ENCODE measurements around the gene KCNK10. TPM values are rescaled to one million over a fixed set of nuclear protein-coding genes. Genes with fewer than 3 reads are reported as not detected.

Gene KCNK10
- total and polyA plus RNA-seq, 7 donors, result under 0.01 TPM; not detected in 6

DNA sequence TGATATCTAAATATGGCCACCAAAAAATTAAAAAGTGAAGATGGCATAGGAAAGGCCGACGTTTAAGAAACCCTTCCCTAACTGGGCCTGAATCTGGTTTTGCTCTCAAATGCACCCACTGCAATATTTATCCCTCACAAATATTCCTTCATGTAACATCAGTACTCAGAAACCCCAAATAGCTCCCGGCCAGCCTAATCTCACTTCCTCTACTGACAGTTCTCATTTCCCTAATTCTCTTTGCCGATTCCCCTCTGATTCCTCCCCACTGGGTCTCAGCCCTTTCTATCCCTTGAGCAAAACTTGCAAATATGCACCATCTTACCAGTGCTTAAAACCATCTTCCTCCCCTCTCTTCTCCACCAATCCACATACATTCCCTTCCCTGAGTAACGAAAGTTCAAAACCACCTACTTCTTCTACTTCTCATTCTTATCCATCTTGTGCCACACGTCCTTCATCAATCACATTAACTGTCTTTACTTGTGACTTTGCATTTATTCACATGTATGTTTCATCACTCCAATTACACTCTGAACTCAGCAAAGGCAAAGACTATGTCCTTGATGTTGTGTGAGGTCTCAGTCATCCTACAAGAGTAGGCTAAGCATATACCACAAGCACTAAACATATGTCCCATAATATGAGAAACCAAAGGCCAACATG is 23.1 kb downstream of the KCNK10 start:
- intact Hi-C loops (cut with DNase I), result no loop called here
- ATAC-seq (no peak), DNase-seq (no peak)
- Histone ChIP-seq H3K36me3 (ENCODE audit: insufficient read depth in 1 of 2, low read depth in 1 of 2) (no peaks in the 10 kb centered on the region), H3K9me3 (no peaks in the 10 kb centered on the region), H3K4me1 (no peaks in the 10 kb centered on the region), H3K4me3 (no peak overlapping the region), H3K27me3 (ENCODE audit: insufficient read depth in 3 of 3, low read length in 2 of 3) (no peaks in the 10 kb centered on the region), H3K27ac (no peak overlapping the region)
- TF ChIP-seq, protein P1, sequence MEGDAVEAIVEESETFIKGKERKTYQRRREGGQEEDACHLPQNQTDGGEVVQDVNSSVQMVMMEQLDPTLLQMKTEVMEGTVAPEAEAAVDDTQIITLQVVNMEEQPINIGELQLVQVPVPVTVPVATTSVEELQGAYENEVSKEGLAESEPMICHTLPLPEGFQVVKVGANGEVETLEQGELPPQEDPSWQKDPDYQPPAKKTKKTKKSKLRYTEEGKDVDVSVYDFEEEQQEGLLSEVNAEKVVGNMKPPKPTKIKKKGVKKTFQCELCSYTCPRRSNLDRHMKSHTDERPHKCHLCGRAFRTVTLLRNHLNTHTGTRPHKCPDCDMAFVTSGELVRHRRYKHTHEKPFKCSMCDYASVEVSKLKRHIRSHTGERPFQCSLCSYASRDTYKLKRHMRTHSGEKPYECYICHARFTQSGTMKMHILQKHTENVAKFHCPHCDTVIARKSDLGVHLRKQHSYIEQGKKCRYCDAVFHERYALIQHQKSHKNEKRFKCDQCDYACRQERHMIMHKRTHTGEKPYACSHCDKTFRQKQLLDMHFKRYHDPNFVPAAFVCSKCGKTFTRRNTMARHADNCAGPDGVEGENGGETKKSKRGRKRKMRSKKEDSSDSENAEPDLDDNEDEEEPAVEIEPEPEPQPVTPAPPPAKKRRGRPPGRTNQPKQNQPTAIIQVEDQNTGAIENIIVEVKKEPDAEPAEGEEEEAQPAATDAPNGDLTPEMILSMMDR (IDR thresholded peaks at IDR 0.05), result no peak
- 66 to 75% (median 73%) methylated on average over 6 of the region's 6 CpGs for WGBS, 3 donors

DNA sequence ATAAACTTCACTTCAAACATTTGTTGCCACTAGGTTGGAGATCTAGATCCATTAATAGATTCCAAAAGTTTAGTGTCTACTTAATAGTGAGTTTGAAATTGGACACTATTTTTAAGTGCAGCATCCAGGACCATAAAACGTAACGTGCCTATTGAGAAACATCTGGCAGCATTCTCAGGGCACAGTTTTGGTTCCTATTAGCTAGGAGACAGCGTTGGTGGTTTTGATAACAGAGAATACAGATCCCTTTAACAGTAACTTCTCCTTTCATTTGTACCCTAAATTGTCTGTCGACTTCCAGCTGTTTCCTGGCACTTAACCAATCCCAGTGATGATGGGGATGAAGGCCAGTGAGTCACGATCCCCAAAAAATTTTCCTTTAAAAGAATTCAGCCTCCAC is 25.8 kb downstream of the KCNK10 start:
- ATAC-seq, result no peak
- DNase-seq, result no peak
- 20 to 32% (median 24%) methylated on average over 5 of the region's 5 CpGs for WGBS, 3 donors
- H3K27ac ChIP-seq, result no peak overlapping the region
- no peaks in the 10 kb centered on the region for H3K36me3 ChIP-seq (ENCODE audit: insufficient read depth in 1 of 2, low read depth in 1 of 2)
- TF ChIP-seq, protein P1 (IDR thresholded peaks at IDR 0.05), result no peak
- no peaks in the 10 kb centered on the region for H3K27me3 ChIP-seq (ENCODE audit: insufficient read depth in 3 of 3, low read length in 2 of 3)
- no peaks in the 10 kb centered on the region for H3K4me1 ChIP-seq
- no peaks in the 10 kb centered on the region for H3K9me3 ChIP-seq
- no peak overlapping the region for H3K4me3 ChIP-seq
- intact Hi-C loops (cut with DNase I), result no loop called here

DNA sequence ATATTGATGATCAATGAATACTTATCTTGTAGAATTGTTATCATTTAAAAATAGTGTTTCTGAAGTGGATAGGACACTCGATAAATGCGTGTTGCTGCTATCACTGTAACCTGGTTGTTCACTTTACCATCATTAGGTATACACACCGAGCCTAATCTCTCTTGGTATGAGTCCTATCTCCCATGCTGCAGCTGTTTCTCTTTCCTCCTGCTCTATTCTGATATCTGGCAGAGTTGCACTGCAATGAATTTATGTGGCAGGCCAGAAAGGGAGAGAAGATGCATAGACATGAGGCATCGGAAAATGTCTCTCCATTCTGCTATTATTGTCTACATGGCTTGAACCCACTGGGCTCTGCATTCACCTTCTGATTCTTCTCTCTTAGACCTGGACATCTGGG is 26.7 kb downstream of the KCNK10 start:
- no peak overlapping the region for H3K4me3 ChIP-seq

DNA sequence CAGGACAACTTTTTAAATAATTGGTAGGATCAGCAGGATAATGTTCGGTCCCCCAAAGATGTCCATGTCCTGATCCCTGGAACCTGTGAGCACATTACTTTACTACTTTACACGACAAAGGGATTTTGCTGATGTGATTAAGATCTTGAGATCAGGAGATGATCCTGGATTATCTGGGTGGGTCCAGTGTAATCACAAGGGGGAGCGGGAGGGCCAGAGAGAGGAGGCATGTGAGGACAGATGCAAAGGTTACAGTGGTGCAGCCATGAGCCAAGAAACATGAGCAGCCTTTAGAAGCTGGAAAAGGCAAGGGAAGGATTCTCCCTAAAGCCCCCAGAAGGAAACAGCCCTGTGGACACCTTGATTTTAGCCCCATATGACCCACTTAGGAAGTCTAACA is 33.1 kb downstream of the KCNK10 start:
- Histone ChIP-seq H3K4me3 (no peak overlapping the region), H3K27ac (no peak overlapping the region), H3K36me3 (ENCODE audit: insufficient read depth in 1 of 2, low read depth in 1 of 2) (no peaks in the 10 kb centered on the region), H3K9me3 (no peaks in the 10 kb centered on the region), H3K4me1 (no peaks in the 10 kb centered on the region), H3K27me3 (ENCODE audit: insufficient read depth in 3 of 3, low read length in 2 of 3) (no peaks in the 10 kb centered on the region)
- WGBS, 3 donors, result 83 to 85% (median 83%) methylated on average over 3 of the region's 3 CpGs
- intact Hi-C loops (cut with DNase I), result no loop called here
- DNase-seq (no peak), ATAC-seq (no peak)
- TF ChIP-seq, protein P1 (IDR thresholded peaks at IDR 0.05), result no peak

More for the DNA sequence above, 26.7 kb downstream of the KCNK10 start:
- DNase-seq (no peak), ATAC-seq (no peak)
- no peaks in the 10 kb centered on the region for H3K36me3 ChIP-seq (ENCODE audit: insufficient read depth in 1 of 2, low read depth in 1 of 2)
- TF ChIP-seq, protein P1 (IDR thresholded peaks at IDR 0.05), result no peak
- 89 to 90% (median 89%) methylated on average over 4 of the region's 4 CpGs for WGBS, 3 donors
- no peak overlapping the region for H3K27ac ChIP-seq
- H3K4me1 ChIP-seq, result no peaks in the 10 kb centered on the region
- H3K9me3 ChIP-seq, result no peaks in the 10 kb centered on the region
- H3K27me3 ChIP-seq (ENCODE audit: insufficient read depth in 3 of 3, low read length in 2 of 3), result no peaks in the 10 kb centered on the region
- intact Hi-C loops (cut with DNase I), result no loop called here

DNA sequence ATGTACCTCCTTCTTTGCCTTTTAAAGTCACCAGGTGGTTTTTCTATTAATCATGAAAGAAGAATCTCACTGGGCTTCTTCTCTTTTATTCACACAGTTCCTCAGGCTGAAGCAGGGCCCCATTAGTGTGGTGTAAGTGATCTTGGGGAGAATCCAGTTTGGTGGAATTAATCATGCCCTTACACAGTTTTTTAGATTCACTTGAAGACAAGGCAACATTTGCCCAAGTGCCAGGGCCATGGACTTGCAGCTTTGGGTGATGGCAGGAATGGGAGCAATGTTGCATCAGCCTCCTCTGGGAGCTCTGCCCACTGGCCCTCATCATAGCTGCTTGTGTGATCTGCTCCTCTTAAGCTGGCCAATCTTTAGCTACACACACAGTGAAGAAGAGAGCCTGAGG is 33.8 kb downstream of the KCNK10 start:
- Histone ChIP-seq H3K9me3 (no peaks in the 10 kb centered on the region), H3K36me3 (ENCODE audit: insufficient read depth in 1 of 2, low read depth in 1 of 2) (no peaks in the 10 kb centered on the region)
- TF ChIP-seq, protein P1 (IDR thresholded peaks at IDR 0.05), result no peak

More for the DNA sequence above, 33.8 kb downstream of the KCNK10 start:
- intact Hi-C loops (cut with DNase I), result no loop called here
- Histone ChIP-seq H3K27ac (no peak overlapping the region), H3K27me3 (ENCODE audit: insufficient read depth in 3 of 3, low read length in 2 of 3) (no peaks in the 10 kb centered on the region), H3K4me1 (no peaks in the 10 kb centered on the region), H3K4me3 (no peak overlapping the region)
- ATAC-seq, result no peak
- DNase-seq, result no peak
